SJCRH30 (cell line): ENCODE data around the gene TMEM26. TPM values are rescaled to one million over a fixed set of nuclear protein-coding genes. Genes with fewer than 3 reads are reported as not detected.
"Not testable (repeated sequence)": the region's sequence is repeated elsewhere in the genome, so short reads cannot be mapped to it uniquely, and the experiment has no call there.

Source experiments
- DNase-seq, 2 experiments: peaks; one replicate each; pipeline ENCODE4 v3.0.0-alpha.2; 2015 to 2020
- H3K27ac ChIP-seq: fragments of 250-450 bp; sonication (Bioruptor Pico); 2 replicates; pipeline ENCODE4 v1.5.1; 2020; ENCODE audit warnings: mild to moderate bottlenecking, moderate library complexity
- H3K27me3 ChIP-seq: fragments of 250-450 bp; sonication (Bioruptor Pico); 2 replicates; pipeline ENCODE4 v1.5.1; 2020; ENCODE audit warnings: mild to moderate bottlenecking, moderate library complexity
- H3K36me3 ChIP-seq: fragments of 250-450 bp; sonication (Bioruptor Pico); 2 replicates; pipeline ENCODE4 v1.5.1; 2020; ENCODE audit warnings: mild to moderate bottlenecking, moderate library complexity
- H3K4me1 ChIP-seq: fragments of 250-450 bp; sonication (Bioruptor Pico); 2 replicates; pipeline ENCODE4 v1.5.1; 2020; ENCODE audit warnings: mild to moderate bottlenecking, moderate library complexity
- H3K4me3 ChIP-seq: fragments of 250-450 bp; sonication (Bioruptor Pico); 2 replicates; pipeline ENCODE4 v1.5.1; 2020; ENCODE audit warnings: mild to moderate bottlenecking, moderate library complexity
- H3K9me3 ChIP-seq: fragments of 250-450 bp; sonication (Bioruptor Pico); replicated peaks from 2 replicates; pipeline ENCODE4 v1.5.1; 2020; ENCODE audit warnings: mild to moderate bottlenecking, moderate library complexity
- total RNA-seq: library from RNA; depleted of rRNA; stranded (reverse); fragments of >200 nt; shearing (Covaris generic); gene quantifications from 2 replicates; pipeline ENCODE4 v1.2.3, GENCODE V29; 2014

The TMEM26 gene
- total RNA-seq, 1 experiment from 2014 or later = not detected

- peak overlapping the region; percentile 14; the same call in 1 of the 2 replicates for H3K4me3 ChIP-seq
Observed at GRCh38 chr10:61397175-61397986, 55.8 kb downstream of the TMEM26 start.

GRCh38 chr10:61391281-61391680, 61.9 kb downstream of the TMEM26 start:
- Histone ChIP-seq H3K27ac (no peak overlapping the region), H3K4me3 (no peak overlapping the region), H3K9me3 (no peaks in the 10 kb centered on the region), H3K36me3 (no peaks in the 10 kb centered on the region), H3K27me3 (no peaks in the 10 kb centered on the region), H3K4me1 (no peaks in the 10 kb centered on the region)
- DNase-seq = no peak

More at GRCh38 chr10:61397175-61397986, 55.8 kb downstream of the TMEM26 start:
- no peaks in the 10 kb centered on the region for H3K4me1 ChIP-seq
- H3K36me3 ChIP-seq = no peaks in the 10 kb centered on the region
- DNase-seq = no peak
- no peaks in the 10 kb centered on the region for H3K27me3 ChIP-seq
- H3K27ac ChIP-seq = no peak overlapping the region
- H3K9me3 ChIP-seq = no peaks in the 10 kb centered on the region

GRCh38 chr10:61390851-61391250, 62.3 kb downstream of the TMEM26 start:
- H3K27me3 ChIP-seq = no peaks in the 10 kb centered on the region
- no peaks in the 10 kb centered on the region for H3K4me1 ChIP-seq
- no peak overlapping the region for H3K27ac ChIP-seq
- no peak overlapping the region for H3K4me3 ChIP-seq
- DNase-seq = no peak
- H3K36me3 ChIP-seq = no peaks in the 10 kb centered on the region
- no peaks in the 10 kb centered on the region for H3K9me3 ChIP-seq

DNA sequence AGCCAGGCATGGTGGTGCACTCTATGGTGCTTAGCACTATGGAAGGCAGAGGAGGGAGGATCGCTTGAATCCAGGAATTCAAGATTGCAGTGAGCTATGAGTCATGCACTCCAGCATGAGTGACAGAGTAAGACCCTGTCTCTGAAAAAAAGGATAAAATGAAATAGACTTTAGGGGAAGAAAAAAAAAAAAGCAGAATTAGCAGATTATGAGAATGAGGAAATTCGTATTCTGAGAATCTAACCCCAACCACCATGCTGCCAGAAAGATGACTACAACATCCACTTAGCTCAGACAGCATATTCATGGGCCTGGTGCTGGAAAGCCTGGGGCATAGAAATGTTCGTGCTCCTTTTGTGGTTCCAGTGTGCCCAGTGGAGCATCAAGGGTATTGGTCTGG, 63.3 kb downstream of the TMEM26 start:
- Histone ChIP-seq H3K27ac (no peak overlapping the region), H3K4me3 (no peak overlapping the region), H3K4me1 (no peaks in the 10 kb centered on the region), H3K27me3 (no peaks in the 10 kb centered on the region), H3K9me3 (no peaks in the 10 kb centered on the region), H3K36me3 (no peaks in the 10 kb centered on the region)
- no peak for DNase-seq

DNA sequence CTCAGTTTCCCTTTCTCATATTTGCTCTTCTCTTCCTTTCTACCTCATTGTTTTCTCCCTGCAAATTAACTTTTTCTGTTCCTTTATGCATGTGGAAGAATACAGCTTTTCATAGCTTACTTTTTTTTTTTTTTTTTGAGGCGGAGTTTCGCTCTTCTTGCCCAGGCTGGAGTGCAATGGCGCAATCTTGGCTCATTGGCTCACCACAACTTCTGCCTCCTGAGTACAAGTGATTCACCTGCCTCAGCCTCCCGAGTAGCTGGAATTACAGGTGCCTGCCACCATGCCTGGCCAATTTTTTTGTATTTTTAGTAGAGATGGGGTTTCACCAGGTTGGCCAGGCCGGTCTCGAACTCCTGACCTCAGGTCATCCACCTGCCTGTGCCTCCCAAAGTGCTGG, 64.2 kb downstream of the TMEM26 start:
- H3K27ac ChIP-seq, H3K36me3 ChIP-seq, H3K27me3 ChIP-seq, DNase-seq, H3K4me3 ChIP-seq, H3K4me1 ChIP-seq, H3K9me3 ChIP-seq: not testable (repeated sequence)

DNA sequence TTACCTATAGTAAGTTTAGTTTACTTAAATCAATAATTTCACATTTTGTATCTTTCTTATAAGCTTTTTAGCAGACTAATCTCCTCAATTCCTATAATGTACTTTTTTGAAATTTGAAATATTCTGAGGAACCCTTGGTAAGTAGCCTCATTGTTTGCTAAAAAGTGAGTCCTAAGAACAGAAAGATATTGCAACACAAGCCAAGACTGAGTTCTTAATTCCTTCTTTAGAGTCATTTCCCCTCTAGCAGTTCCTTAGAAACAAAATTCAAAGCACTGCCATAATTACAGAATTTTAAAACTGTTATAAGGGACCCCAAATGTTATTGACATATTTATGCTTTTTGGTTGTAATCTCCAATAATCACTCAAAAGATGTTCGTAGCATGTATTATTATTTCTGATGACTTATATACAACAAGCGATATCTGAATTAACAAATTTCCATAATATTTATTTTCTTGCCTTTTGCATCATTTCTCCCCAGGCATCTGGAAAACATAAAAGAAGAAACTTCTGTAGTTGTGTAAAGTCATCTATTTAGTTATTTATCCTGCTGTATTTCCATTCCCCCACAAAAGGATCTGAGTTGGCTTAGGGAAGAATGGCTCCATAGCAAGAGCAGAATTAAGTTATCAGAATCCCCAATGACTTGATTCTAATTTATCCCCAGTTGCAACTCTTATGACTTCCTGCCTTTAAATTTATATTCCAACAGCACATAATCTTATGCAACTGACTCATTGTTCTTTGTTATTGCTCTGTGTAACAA, 67.8 kb downstream of the TMEM26 start:
- DNase-seq = no peak
- H3K4me1 ChIP-seq = no peaks in the 10 kb centered on the region
- H3K27ac ChIP-seq = no peak overlapping the region
- no peaks in the 10 kb centered on the region for H3K36me3 ChIP-seq
- no peak overlapping the region for H3K4me3 ChIP-seq
- no peaks in the 10 kb centered on the region for H3K9me3 ChIP-seq
- no peaks in the 10 kb centered on the region for H3K27me3 ChIP-seq

DNA sequence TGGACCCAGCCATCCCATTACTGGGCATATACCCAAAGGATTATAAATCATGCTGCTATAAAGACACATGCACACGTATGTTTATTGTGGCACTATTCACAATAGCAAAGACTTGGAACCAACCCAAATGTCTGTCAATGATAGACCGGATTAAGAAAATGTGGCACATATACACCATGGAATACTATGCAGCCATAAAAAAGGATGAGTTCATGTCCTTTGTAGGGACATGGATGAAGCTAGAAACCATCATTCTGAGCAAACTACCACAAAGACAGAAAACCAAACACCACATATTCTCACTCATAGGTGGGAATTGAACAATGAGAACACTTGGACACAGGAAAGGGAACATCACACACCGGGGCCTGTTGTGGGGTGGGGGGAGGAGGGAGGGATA, 72.0 kb downstream of the TMEM26 start:
- H3K4me1 ChIP-seq, H3K36me3 ChIP-seq, H3K9me3 ChIP-seq, DNase-seq, H3K4me3 ChIP-seq, H3K27ac ChIP-seq, H3K27me3 ChIP-seq: not testable (repeated sequence)

DNA sequence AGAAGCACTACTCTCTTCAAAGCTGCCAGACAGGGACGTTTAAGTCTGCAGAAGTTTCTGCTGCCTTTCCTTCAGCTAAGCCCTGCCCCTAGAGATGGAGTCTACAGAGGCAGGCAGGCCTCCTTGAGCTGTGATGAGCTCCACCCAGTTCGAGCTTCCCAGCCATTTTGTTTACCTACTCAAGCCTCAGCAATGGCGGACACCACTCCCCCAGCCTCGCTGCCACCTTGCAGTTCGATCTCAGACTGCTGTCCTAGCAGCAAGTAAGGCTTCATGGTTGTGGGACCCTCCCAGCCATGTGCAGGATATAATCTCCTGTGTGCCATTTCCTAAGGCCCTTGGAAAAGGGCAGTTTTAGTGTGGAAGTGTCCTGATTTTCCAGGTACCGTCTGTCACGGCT, 74.3 kb downstream of the TMEM26 start:
- Histone ChIP-seq H3K27ac (no peak overlapping the region), H3K36me3 (no peaks in the 10 kb centered on the region), H3K4me1 (no peaks in the 10 kb centered on the region), H3K4me3 (no peak overlapping the region), H3K9me3 (no peaks in the 10 kb centered on the region), H3K27me3 (no peaks in the 10 kb centered on the region)
- DNase-seq = no peak

- H3K27ac ChIP-seq = no peak overlapping the region
Observed at GRCh38 chr10:61376908-61377368, 76.2 kb downstream of the TMEM26 start.

GRCh38 chr10:61376377-61376776, 76.8 kb downstream of the TMEM26 start:
- no peak overlapping the region for H3K4me3 ChIP-seq
- no peaks in the 10 kb centered on the region for H3K9me3 ChIP-seq

More at GRCh38 chr10:61376908-61377368, 76.2 kb downstream of the TMEM26 start:
- no peak for DNase-seq
- no peaks in the 10 kb centered on the region for H3K9me3 ChIP-seq
- H3K4me3 ChIP-seq = no peak overlapping the region
- no peaks in the 10 kb centered on the region for H3K4me1 ChIP-seq
- no peaks in the 10 kb centered on the region for H3K36me3 ChIP-seq
- no peaks in the 10 kb centered on the region for H3K27me3 ChIP-seq

DNA sequence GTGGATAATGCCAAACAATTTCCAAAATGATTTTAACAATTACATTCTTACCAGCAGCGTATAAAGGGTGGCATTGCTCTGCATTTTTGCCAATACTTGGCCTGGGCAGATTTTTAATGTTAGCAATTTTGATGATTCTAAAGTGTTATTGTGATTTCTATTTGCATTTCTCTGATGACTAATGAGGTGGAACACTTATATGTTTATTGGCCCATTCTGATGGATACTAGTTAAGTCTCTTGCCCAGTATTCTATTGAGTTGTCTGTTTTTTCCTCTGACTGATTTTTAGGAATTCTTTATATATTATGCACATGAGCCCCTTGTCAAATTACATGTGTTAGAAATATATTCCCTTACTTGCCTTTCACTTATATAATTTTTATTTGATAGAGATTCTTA, 86.8 kb downstream of the TMEM26 start:
- H3K4me1 ChIP-seq = no peaks in the 10 kb centered on the region
- no peak for DNase-seq
- H3K36me3 ChIP-seq = no peaks in the 10 kb centered on the region
- H3K27ac ChIP-seq = no peak overlapping the region
- no peak overlapping the region for H3K4me3 ChIP-seq
- H3K9me3 ChIP-seq = no peaks in the 10 kb centered on the region
- no peaks in the 10 kb centered on the region for H3K27me3 ChIP-seq

More at GRCh38 chr10:61376377-61376776, 76.8 kb downstream of the TMEM26 start:
- no peak for DNase-seq
- no peaks in the 10 kb centered on the region for H3K36me3 ChIP-seq
- no peak overlapping the region for H3K27ac ChIP-seq
- H3K27me3 ChIP-seq = no peaks in the 10 kb centered on the region
- H3K4me1 ChIP-seq = no peaks in the 10 kb centered on the region

DNA sequence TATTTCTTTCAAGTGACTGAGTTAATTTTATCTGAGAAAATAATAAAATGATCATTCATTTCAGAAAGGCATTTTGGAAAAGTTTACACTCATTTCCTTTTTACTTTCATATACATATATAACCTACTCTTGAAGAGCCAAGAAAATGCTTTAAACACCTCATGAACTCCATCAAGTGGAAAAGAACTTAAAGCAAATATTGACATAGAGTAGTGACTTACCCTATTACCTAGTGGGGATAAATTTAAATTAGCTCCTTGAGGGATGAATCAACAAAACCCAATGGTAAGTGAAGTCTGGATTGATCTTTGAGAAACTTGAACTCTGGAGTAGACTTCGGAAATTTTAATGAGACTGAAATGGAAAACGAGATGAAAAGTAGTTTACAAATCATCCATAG, 88.6 kb downstream of the TMEM26 start:
- Histone ChIP-seq H3K27me3 (no peaks in the 10 kb centered on the region), H3K9me3 (no peaks in the 10 kb centered on the region)
- no peak for DNase-seq

DNA sequence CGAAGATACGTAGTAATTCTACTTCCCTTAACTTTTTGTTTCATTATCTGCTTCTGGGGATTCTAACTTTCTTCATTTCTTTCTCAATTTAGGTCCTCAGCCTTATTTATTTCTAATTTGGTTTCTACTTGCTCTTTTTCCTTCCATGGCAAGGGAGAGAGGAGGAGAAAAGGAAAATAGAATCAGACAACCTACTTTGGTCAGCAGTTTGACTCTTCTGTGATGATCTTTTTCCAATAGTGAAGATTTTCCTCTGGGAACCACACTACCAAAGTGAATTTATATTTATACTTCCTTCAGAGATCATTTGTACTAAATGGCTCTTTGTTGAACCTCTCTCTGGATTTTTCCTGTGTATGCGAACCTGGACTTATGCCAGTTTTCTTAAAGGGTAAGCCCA, 90.2 kb downstream of the TMEM26 start:
- no peaks in the 10 kb centered on the region for H3K27me3 ChIP-seq
- H3K27ac ChIP-seq = no peak overlapping the region
- no peaks in the 10 kb centered on the region for H3K9me3 ChIP-seq
- no peak overlapping the region for H3K4me3 ChIP-seq
- H3K4me1 ChIP-seq = no peaks in the 10 kb centered on the region
- H3K36me3 ChIP-seq = no peaks in the 10 kb centered on the region
- DNase-seq = no peak

More for the DNA sequence above, 88.6 kb downstream of the TMEM26 start:
- Histone ChIP-seq H3K4me3 (no peak overlapping the region), H3K36me3 (no peaks in the 10 kb centered on the region), H3K4me1 (no peaks in the 10 kb centered on the region), H3K27ac (no peak overlapping the region)

DNA sequence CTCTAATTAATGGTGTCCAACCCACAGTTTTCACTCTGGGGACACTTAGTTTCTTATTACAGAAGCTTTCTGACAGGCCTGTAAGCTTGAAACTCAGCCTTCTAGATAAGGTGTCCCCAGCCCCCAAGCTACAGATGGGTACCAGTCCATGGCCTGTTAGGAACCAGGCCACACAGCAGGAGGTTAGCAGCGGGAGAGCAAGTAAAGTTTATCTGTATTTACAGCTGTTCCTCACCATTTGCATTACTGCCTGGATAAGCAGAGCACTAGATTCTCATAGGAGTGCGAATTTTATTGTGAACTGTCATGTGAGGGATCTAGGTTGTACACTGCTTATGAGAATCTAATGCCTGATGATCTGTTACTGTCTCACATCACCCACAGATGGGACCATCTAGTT, 93.7 kb downstream of the TMEM26 start:
- peak; percentile 4 to 12 for DNase-seq
- Histone ChIP-seq H3K27ac (no peak overlapping the region), H3K4me1 (no peaks in the 10 kb centered on the region), H3K9me3 (no peaks in the 10 kb centered on the region), H3K36me3 (no peaks in the 10 kb centered on the region), H3K27me3 (no peaks in the 10 kb centered on the region), H3K4me3 (no peak overlapping the region)

GRCh38 chr10:61357687-61358086, 95.5 kb downstream of the TMEM26 start:
- DNase-seq = no peak
- no peaks in the 10 kb centered on the region for H3K9me3 ChIP-seq
- H3K27me3 ChIP-seq = no peaks in the 10 kb centered on the region

More at GRCh38 chr10:61357687-61358086, 95.5 kb downstream of the TMEM26 start:
- Histone ChIP-seq H3K4me3 (no peak overlapping the region), H3K36me3 (no peaks in the 10 kb centered on the region), H3K27ac (no peak overlapping the region), H3K4me1 (no peaks in the 10 kb centered on the region)
